ENCODE results near the gene TRIM2.

GRCh38 chr4:153155686-153156085 is 48.6 kb upstream of the TRIM2 start:
- TF ChIP-seq ZNF274 (IDR thresholded peaks at IDR 0.05; ENCODE audit: low read depth, low read length) (no peak), SUZ12 (IDR thresholded peaks at IDR 0.05; ENCODE audit: extremely low read depth, insufficient read depth, insufficient read length) (no peak)
